GM23248 (cell line): ENCODE data around the gene WDR82. TPM values are rescaled to one million over a fixed set of nuclear protein-coding genes. Genes with fewer than 3 reads are reported as not detected.
A peak's percentile ranks its signal among the peaks of the same experiment; 100 is the strongest.

Experiments
- DNase-seq: peaks from one replicate; pipeline ENCODE4 v3.0.0-alpha.2; 2015
- H2AFZ ChIP-seq: fragments of 200-600 bp; sonication (generic); 2 replicates; pipeline ENCODE4 v1.6.1; 2016; ENCODE audit warnings: antibody characterized with exemption
- H3F3A ChIP-seq: fragments of 200-600 bp; sonication (generic); 2 replicates; pipeline ENCODE4 v1.6.1; 2016; ENCODE audit warnings: mild to moderate bottlenecking, antibody characterized with exemption, mixed run types; ENCODE audit not compliant: insufficient read depth
- H3K27ac ChIP-seq: fragments of 200-600 bp; sonication (generic); 2 replicates; pipeline ENCODE4 v1.5.1; 2016; ENCODE audit warnings: mild to moderate bottlenecking
- H3K27me3 ChIP-seq: fragments of 200-600 bp; sonication (generic); replicated peaks from 2 replicates; pipeline ENCODE4 v1.6.1; 2016; ENCODE audit warnings: mild to moderate bottlenecking; ENCODE audit not compliant: insufficient read depth
- H3K36me3 ChIP-seq: fragments of 200-600 bp; sonication (generic); 2 replicates; pipeline ENCODE4 v1.6.1; 2016; ENCODE audit warnings: low read depth, mild to moderate bottlenecking
- H3K4me1 ChIP-seq: fragments of 200-600 bp; sonication (generic); 2 replicates; pipeline ENCODE4 v1.6.1; 2016; ENCODE audit warnings: mild to moderate bottlenecking; ENCODE audit not compliant: insufficient read depth
- H3K4me2 ChIP-seq: fragments of 200-600 bp; sonication (generic); one replicate; pipeline ENCODE4 v1.6.1; 2016; ENCODE audit warnings: mild to moderate bottlenecking; ENCODE audit not compliant: unreplicated experiment
- H3K4me3 ChIP-seq: fragments of 200-600 bp; sonication (generic); 2 replicates; pipeline ENCODE4 v1.5.1; 2016; ENCODE audit warnings: mild to moderate bottlenecking
- H3K79me2 ChIP-seq: fragments of 200-600 bp; sonication (generic); 2 replicates; pipeline ENCODE4 v1.6.1; 2016; ENCODE audit warnings: mild to moderate bottlenecking; ENCODE audit not compliant: insufficient read depth
- H3K9ac ChIP-seq: fragments of 200-600 bp; sonication (generic); 2 replicates; pipeline ENCODE4 v1.6.1; 2016; ENCODE audit warnings: mild to moderate bottlenecking
- H3K9me2 ChIP-seq: fragments of 200-600 bp; sonication (generic); 2 replicates; pipeline ENCODE4 v1.6.1; 2016; ENCODE audit warnings: mixed run types, mild to moderate bottlenecking, moderate library complexity; ENCODE audit not compliant: insufficient read depth
- H3K9me3 ChIP-seq: fragments of 200-600 bp; sonication (generic); one replicate; pipeline ENCODE4 v1.6.1; 2017; ENCODE audit warnings: low read depth
- H4K20me1 ChIP-seq: fragments of 200-600 bp; sonication (generic); 2 replicates; pipeline ENCODE4 v1.6.0; 2016; ENCODE audit not compliant: insufficient read depth
- EZH2 ChIP-seq: fragments of 200-600 bp; sonication (generic); IDR thresholded peaks from 2 replicates; pipeline ENCODE4 v1.6.1; 2018; ENCODE audit warnings: antibody characterized with exemption, mild to moderate bottlenecking; ENCODE audit not compliant: insufficient read depth, poor library complexity, severe bottlenecking
- EZH2phosphoT487 ChIP-seq: fragments of 200-600 bp; sonication (generic); IDR thresholded peaks from 2 replicates; pipeline ENCODE4 v1.6.1; 2018; ENCODE audit warnings: antibody characterized with exemption, moderate library complexity, mild to moderate bottlenecking, low read depth; ENCODE audit not compliant: insufficient read depth
- WGBS, 2 experiments: methylation state at CpG; one replicate each; pipeline ENCODE4 v1.1.6; 2015 to 2017; ENCODE audit warnings: low lambda C conversion rate in 2 of 2, low coverage in 1 of 2; ENCODE audit errors: missing lambda C conversion rate in 2 of 2; 5-methylcytosine and 5-hydroxymethylcytosine counted together
- in situ Hi-C: fragments of 300-500 bp; cut with MboI; formaldehyde crosslinking; loops from 2 replicates; pipeline ENCODE4 v1.15.0; 2020
- polyA plus RNA-seq: library from polyadenylated mRNA; unstranded; fragments of >200 nt; fragmentation: Nextera tagmentation; extraction: Ambion mirVana; gene quantifications from 2 replicates; pipeline ENCODE4 v1.2.1, GENCODE V29; 2016
- total RNA-seq: library from RNA; depleted of rRNA; stranded (reverse); fragments of >200 nt; shearing (Covaris generic); gene quantifications from 2 replicates; pipeline ENCODE4 v1.2.3, GENCODE V29; 2014

Gene WDR82
- total and polyA plus RNA-seq, 2 experiments from 2014 or later: 16.1 to 56.1 TPM

DNA sequence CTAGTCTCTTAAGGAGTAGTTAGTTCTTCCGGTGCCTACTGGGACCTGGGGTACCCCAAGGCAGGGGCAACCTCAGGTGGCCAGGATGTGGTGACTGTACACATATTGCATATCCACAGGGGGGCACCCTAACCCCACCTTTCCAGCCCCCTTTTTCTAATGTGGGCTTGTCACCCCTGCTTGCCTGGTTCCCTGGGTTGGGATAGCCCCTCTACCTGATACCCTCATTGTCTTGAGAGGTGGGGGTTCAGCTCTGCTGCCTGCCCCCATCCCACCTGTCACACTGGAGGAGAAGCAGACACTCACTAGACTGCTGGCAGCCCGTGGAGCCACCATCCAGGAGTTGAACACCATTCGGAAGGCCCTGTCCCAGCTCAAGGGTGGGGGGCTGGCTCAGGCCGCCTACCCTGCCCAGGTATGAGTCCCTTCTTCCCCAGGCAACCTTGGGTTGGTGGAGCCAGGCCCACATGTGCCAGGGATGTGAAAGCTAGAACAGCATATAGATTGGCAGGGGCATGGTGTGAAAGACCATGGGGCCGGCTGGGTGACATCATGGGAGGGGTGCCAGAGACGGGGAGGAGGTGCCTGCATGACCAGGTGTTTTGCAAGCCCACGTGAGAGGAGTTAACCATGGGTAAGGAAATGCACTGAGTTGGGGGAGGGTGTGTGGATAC, 13.2 kb upstream of the WDR82 start:
- no peak for TF ChIP-seq EZH2phosphoT487
- no peak for TF ChIP-seq EZH2
- Histone ChIP-seq H3K9ac (no peak overlapping the region), H3K27ac (no peak overlapping the region), H3K4me3 (no peak overlapping the region), H3K4me2 (no peak overlapping the region), H3K4me1 (peaks cover 8% of the 10 kb centered on the region), H3K79me2 (peaks cover 29% of the 10 kb centered on the region), H3K9me2 (no peaks in the 10 kb centered on the region), H4K20me1 (no peaks in the 10 kb centered on the region), H3K27me3 (no peaks in the 10 kb centered on the region), H2AFZ (no peak overlapping the region), H3F3A (no peaks in the 10 kb centered on the region), H3K36me3 (no peaks in the 10 kb centered on the region), H3K9me3 (no peaks in the 10 kb centered on the region)
- peak; percentile 38 for DNase-seq
- 57 to 64% methylated on average over 7 of the region's 7 CpGs for WGBS, 2 experiments
- in situ Hi-C loops: no loop called here

GRCh38 chr3:52290596-52291507, 12.4 kb upstream of the WDR82 start:
- H2AFZ ChIP-seq: no peak overlapping the region
- H4K20me1 ChIP-seq: no peaks in the 10 kb centered on the region
- peaks cover 9% of the 10 kb centered on the region for H3K4me1 ChIP-seq
- no peak overlapping the region for H3K9ac ChIP-seq
- 84 to 89% methylated on average over 19 to 21 of the region's 23 CpGs for WGBS, 2 experiments
- in situ Hi-C loops: no loop called here
- TF ChIP-seq EZH2phosphoT487 (no peak), EZH2 (no peak)
- DNase-seq: no peak
- no peak overlapping the region for H3K27ac ChIP-seq
- H3K79me2 ChIP-seq: peaks cover 37% of the 10 kb centered on the region
- no peaks in the 10 kb centered on the region for H3K27me3 ChIP-seq
- H3K4me3 ChIP-seq: no peak overlapping the region
- no peak overlapping the region for H3K4me2 ChIP-seq
- no peaks in the 10 kb centered on the region for H3K9me3 ChIP-seq
- H3K9me2 ChIP-seq: no peaks in the 10 kb centered on the region
- no peaks in the 10 kb centered on the region for H3K36me3 ChIP-seq
- no peaks in the 10 kb centered on the region for H3F3A ChIP-seq

DNA sequence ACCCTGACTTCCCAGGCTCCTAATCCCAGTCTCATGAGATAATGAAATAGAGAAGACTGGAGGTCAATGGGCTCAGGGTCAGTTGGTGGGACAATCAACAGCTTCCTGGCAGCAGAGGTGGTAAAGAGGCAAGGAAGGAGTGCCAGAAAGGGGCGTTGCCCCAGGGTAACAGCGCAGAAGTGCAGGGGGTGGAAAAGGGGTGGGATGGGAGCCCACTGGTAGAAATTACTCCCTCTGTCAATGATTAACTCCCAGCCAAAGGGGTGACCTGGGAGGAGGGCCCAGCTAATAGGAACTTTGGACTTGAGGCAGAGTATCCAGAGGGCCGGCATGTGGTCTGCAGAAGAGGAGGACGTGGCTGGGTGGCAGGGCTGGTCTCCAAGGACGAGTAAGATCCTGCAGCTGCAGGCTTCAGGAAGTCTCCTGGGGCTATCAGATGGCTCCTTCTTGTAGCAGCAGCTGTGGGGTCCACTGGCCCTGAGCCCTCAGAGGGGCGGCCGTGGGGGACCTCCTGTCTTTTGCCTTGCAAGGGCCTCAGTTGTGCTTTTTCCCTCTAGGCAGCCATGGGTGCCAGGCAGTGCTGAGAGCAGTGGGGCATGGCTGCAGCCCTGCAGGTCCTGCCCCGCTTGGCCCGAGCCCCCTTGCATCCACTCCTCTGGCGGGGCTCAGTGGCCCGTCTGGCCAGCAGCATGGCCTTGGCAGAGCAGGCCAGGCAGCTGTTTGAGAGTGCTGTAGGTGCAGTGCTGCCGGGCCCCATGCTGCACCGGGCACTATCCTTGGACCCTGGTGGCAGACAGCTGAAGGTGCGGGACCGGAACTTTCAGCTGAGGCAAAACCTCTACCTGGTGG, 11.5 kb upstream of the WDR82 start:
- peaks cover 9% of the 10 kb centered on the region for H3K4me1 ChIP-seq
- no peak overlapping the region for H3K27ac ChIP-seq
- peaks cover 39% of the 10 kb centered on the region for H3K79me2 ChIP-seq
- no peak overlapping the region for H2AFZ ChIP-seq
- no peaks in the 10 kb centered on the region for H3K9me3 ChIP-seq
- no peak overlapping the region for H3K4me3 ChIP-seq
- 86 to 88% methylated on average over 15 of the region's 15 CpGs for WGBS, 2 experiments
- DNase-seq: no peak
- in situ Hi-C loops: no loop called here
- no peaks in the 10 kb centered on the region for H3K36me3 ChIP-seq
- no peaks in the 10 kb centered on the region for H3K9me2 ChIP-seq
- TF ChIP-seq EZH2 (no peak), EZH2phosphoT487 (no peak)
- H4K20me1 ChIP-seq: no peaks in the 10 kb centered on the region
- H3F3A ChIP-seq: no peaks in the 10 kb centered on the region
- no peaks in the 10 kb centered on the region for H3K27me3 ChIP-seq
- H3K4me2 ChIP-seq: no peak overlapping the region
- no peak overlapping the region for H3K9ac ChIP-seq

GRCh38 chr3:52289338-52289746, 10.9 kb upstream of the WDR82 start:
- TF ChIP-seq EZH2: no peak
- no peak for TF ChIP-seq EZH2phosphoT487
- no peaks in the 10 kb centered on the region for H3K9me3 ChIP-seq
- H3K4me2 ChIP-seq: no peak overlapping the region
- H2AFZ ChIP-seq: no peak overlapping the region
- H3K9ac ChIP-seq: no peak overlapping the region
- no peaks in the 10 kb centered on the region for H3K9me2 ChIP-seq
- no peaks in the 10 kb centered on the region for H3F3A ChIP-seq
- H3K27me3 ChIP-seq: no peaks in the 10 kb centered on the region
- H3K27ac ChIP-seq: no peak overlapping the region
- in situ Hi-C loops: no loop called here
- DNase-seq: no peak
- no peak overlapping the region for H3K4me3 ChIP-seq
- H3K36me3 ChIP-seq: no peaks in the 10 kb centered on the region
- peaks cover 9% of the 10 kb centered on the region for H3K4me1 ChIP-seq
- H3K79me2 ChIP-seq: peaks cover 39% of the 10 kb centered on the region
- WGBS, 2 experiments: 89 to 94% methylated on average over 1 of the region's 1 CpG
- no peaks in the 10 kb centered on the region for H4K20me1 ChIP-seq
